Measurements from ENCODE around the gene NEURL1.

The NEURL1 gene

DNA sequence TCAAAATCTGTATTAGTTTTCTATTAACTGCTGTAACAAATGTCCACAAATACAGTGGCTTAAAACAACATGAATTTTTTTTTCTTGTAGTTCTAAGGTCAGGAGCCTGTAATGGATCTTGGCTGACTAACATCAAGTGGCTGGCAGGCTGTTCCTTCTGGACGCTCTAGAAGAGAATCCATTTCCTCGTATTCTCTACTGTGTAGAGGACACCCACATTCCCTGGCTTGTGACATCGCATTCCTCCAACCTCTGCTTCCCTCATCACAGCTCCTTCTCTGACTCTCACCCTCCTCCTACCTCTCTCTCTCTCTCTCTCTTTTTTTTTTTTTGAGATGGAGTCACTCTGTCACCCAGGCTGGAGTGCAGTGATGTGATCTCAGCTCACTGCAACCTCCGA, 30.0 kb upstream of the NEURL1 start:
- H2BK5ac ChIP-seq (ENCODE audit: low read depth, low read length, poor library complexity, severe bottlenecking) = no peak overlapping the region
- H3K9me3 ChIP-seq (ENCODE audit: control insufficient read depth, low read length) = no peaks in the 10 kb centered on the region
- H3K4me1 ChIP-seq (ENCODE audit: control insufficient read depth, insufficient read depth, low read depth, low read length) = peaks cover 7% of the 10 kb centered on the region
- no peak overlapping the region for H2AFZ ChIP-seq (ENCODE audit: low read depth, low read length)
- H3K14ac ChIP-seq (ENCODE audit: low read length in 2 of 2) = no peak overlapping the region
- WGBS = 74% methylated on average over 4 of the region's 4 CpGs
- H2BK15ac ChIP-seq (ENCODE audit: low read depth, poor library complexity, severe bottlenecking) = no peak overlapping the region
- no peak overlapping the region for H3K27ac ChIP-seq (ENCODE audit: low read length, poor library complexity, severe bottlenecking)
- H3K79me1 ChIP-seq (replicated peaks; ENCODE audit: low read length, poor library complexity, severe bottlenecking) = no peaks in the 10 kb centered on the region
- no peak overlapping the region for H3K18ac ChIP-seq (ENCODE audit: low read depth in 1 of 2, low read length in 2 of 2)
- H3K4me3 ChIP-seq (ENCODE audit: insufficient read depth in 1 of 2, low read depth in 1 of 2, low read length in 2 of 2) = no peak overlapping the region
- DNase-seq = peak; percentile 30
- no peak overlapping the region for H3K4me2 ChIP-seq (ENCODE audit: low read length, poor library complexity, severe bottlenecking)
- H2BK120ac ChIP-seq (ENCODE audit: low read depth, low read length) = no peak overlapping the region
- H2BK12ac ChIP-seq (ENCODE audit: low read length in 2 of 2) = no peak overlapping the region
- no peaks in the 10 kb centered on the region for H3K36me3 ChIP-seq (ENCODE audit: control insufficient read depth in 1 of 2, insufficient read depth in 2 of 2, low read depth in 1 of 2, low read length in 2 of 2)
- H3K9ac ChIP-seq (ENCODE audit: low read length) = no peak overlapping the region
- no peak overlapping the region for H3K4ac ChIP-seq (ENCODE audit: low read depth in 1 of 2, low read length in 2 of 2)
- H4K91ac ChIP-seq (ENCODE audit: low read length) = no peak overlapping the region
- H4K8ac ChIP-seq (ENCODE audit: low read length) = no peak overlapping the region
- H3K23ac ChIP-seq (ENCODE audit: low read length in 2 of 2) = no peak overlapping the region
- H2AK5ac ChIP-seq (ENCODE audit: low read length, severe bottlenecking) = no peak overlapping the region
- H3K27me3 ChIP-seq (ENCODE audit: control insufficient read depth in 1 of 2, insufficient read depth in 1 of 2, low read length in 2 of 2) = peaks cover 0 to 14% of the 10 kb centered on the region in 2 experiments

- H2BK5ac ChIP-seq (ENCODE audit: low read depth, low read length, poor library complexity, severe bottlenecking) = no peak overlapping the region
- DNase-seq = no peak
- no peak overlapping the region for H3K4me2 ChIP-seq (ENCODE audit: low read length, poor library complexity, severe bottlenecking)
- peaks cover 7% of the 10 kb centered on the region for H3K4me1 ChIP-seq (ENCODE audit: control insufficient read depth, insufficient read depth, low read depth, low read length)
- peaks cover 0 to 9% of the 10 kb centered on the region in 2 experiments for H3K27me3 ChIP-seq (ENCODE audit: control insufficient read depth in 1 of 2, insufficient read depth in 1 of 2, low read length in 2 of 2)
- H3K23ac ChIP-seq (ENCODE audit: low read length in 2 of 2) = no peak overlapping the region
- no peaks in the 10 kb centered on the region for H3K9me3 ChIP-seq (ENCODE audit: control insufficient read depth, low read length)
- no peaks in the 10 kb centered on the region for H3K79me1 ChIP-seq (replicated peaks; ENCODE audit: low read length, poor library complexity, severe bottlenecking)
- no peak overlapping the region for H2AFZ ChIP-seq (ENCODE audit: low read depth, low read length)
- H4K8ac ChIP-seq (ENCODE audit: low read length) = no peak overlapping the region
- no peak overlapping the region for H4K91ac ChIP-seq (ENCODE audit: low read length)
- no peak overlapping the region for H2BK12ac ChIP-seq (ENCODE audit: low read length in 2 of 2)
- H2AK5ac ChIP-seq (ENCODE audit: low read length, severe bottlenecking) = no peak overlapping the region
- H3K18ac ChIP-seq (ENCODE audit: low read depth in 1 of 2, low read length in 2 of 2) = no peak overlapping the region
- H3K9ac ChIP-seq (ENCODE audit: low read length) = no peak overlapping the region
- H3K4ac ChIP-seq (ENCODE audit: low read depth in 1 of 2, low read length in 2 of 2) = no peak overlapping the region
- no peaks in the 10 kb centered on the region for H3K36me3 ChIP-seq (ENCODE audit: control insufficient read depth in 1 of 2, insufficient read depth in 2 of 2, low read depth in 1 of 2, low read length in 2 of 2)
- no peak overlapping the region for H2BK120ac ChIP-seq (ENCODE audit: low read depth, low read length)
- H3K27ac ChIP-seq (ENCODE audit: low read length, poor library complexity, severe bottlenecking) = no peak overlapping the region
- H3K4me3 ChIP-seq (ENCODE audit: insufficient read depth in 1 of 2, low read depth in 1 of 2, low read length in 2 of 2) = no peak overlapping the region
- H3K14ac ChIP-seq (ENCODE audit: low read length in 2 of 2) = no peak overlapping the region
- H2BK15ac ChIP-seq (ENCODE audit: low read depth, poor library complexity, severe bottlenecking) = no peak overlapping the region
- 93% methylated on average over 11 of the region's 14 CpGs for WGBS
Measured at GRCh38 chr10:103465411-103466179, 27.9 kb upstream of the NEURL1 start.

DNA sequence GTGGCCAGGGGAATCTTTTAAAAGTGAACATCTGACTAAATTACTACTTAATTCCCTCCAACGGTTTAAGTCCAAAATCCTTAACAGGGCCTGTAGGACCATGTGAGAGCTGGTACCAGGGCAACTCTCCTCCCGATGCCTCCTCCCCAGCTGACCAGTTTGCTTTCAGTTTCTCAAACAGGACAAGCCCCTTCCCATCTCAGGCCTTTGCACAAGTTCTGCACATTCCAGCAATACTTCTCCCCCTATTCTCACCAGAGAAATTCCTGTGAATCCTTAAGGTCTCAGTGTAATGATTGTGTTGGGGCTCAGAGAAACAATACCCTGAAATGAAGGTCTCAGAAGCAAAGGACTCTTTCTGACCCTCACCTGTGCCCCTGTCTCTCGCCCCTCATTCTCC, 26.8 kb upstream of the NEURL1 start:
- DNase-seq = peak; percentile 38
- no peak overlapping the region for H2BK5ac ChIP-seq (ENCODE audit: low read depth, low read length, poor library complexity, severe bottlenecking)
- H4K91ac ChIP-seq (ENCODE audit: low read length) = no peak overlapping the region
- no peak overlapping the region for H2BK15ac ChIP-seq (ENCODE audit: low read depth, poor library complexity, severe bottlenecking)
- no peak overlapping the region for H2AK5ac ChIP-seq (ENCODE audit: low read length, severe bottlenecking)
- no peaks in the 10 kb centered on the region for H3K9me3 ChIP-seq (ENCODE audit: control insufficient read depth, low read length)
- H3K18ac ChIP-seq (ENCODE audit: low read depth in 1 of 2, low read length in 2 of 2) = peak overlapping the region in 1 of 2 experiments; percentile 18
- no peaks in the 10 kb centered on the region for H3K36me3 ChIP-seq (ENCODE audit: control insufficient read depth in 1 of 2, insufficient read depth in 2 of 2, low read depth in 1 of 2, low read length in 2 of 2)
- no peak overlapping the region for H3K14ac ChIP-seq (ENCODE audit: low read length in 2 of 2)
- peaks cover 0 to 13% of the 10 kb centered on the region in 2 experiments for H3K27me3 ChIP-seq (ENCODE audit: control insufficient read depth in 1 of 2, insufficient read depth in 1 of 2, low read length in 2 of 2)
- WGBS = 82% methylated on average over 3 of the region's 3 CpGs
- no peak overlapping the region for H3K4ac ChIP-seq (ENCODE audit: low read depth in 1 of 2, low read length in 2 of 2)
- no peak overlapping the region for H3K23ac ChIP-seq (ENCODE audit: low read length in 2 of 2)
- H3K4me3 ChIP-seq (ENCODE audit: insufficient read depth in 1 of 2, low read depth in 1 of 2, low read length in 2 of 2) = no peak overlapping the region
- no peaks in the 10 kb centered on the region for H3K79me1 ChIP-seq (replicated peaks; ENCODE audit: low read length, poor library complexity, severe bottlenecking)
- peak overlapping the region; percentile 32 for H3K27ac ChIP-seq (ENCODE audit: low read length, poor library complexity, severe bottlenecking)
- peaks cover 10% of the 10 kb centered on the region for H3K4me1 ChIP-seq (ENCODE audit: control insufficient read depth, insufficient read depth, low read depth, low read length)
- H3K4me2 ChIP-seq (ENCODE audit: low read length, poor library complexity, severe bottlenecking) = no peak overlapping the region
- no peak overlapping the region for H2BK120ac ChIP-seq (ENCODE audit: low read depth, low read length)
- no peak overlapping the region for H2AFZ ChIP-seq (ENCODE audit: low read depth, low read length)
- H4K8ac ChIP-seq (ENCODE audit: low read length) = no peak overlapping the region
- no peak overlapping the region for H2BK12ac ChIP-seq (ENCODE audit: low read length in 2 of 2)
- no peak overlapping the region for H3K9ac ChIP-seq (ENCODE audit: low read length)

- peaks cover 0 to 13% of the 10 kb centered on the region in 2 experiments for H3K27me3 ChIP-seq (ENCODE audit: control insufficient read depth in 1 of 2, insufficient read depth in 1 of 2, low read length in 2 of 2)
- no peak overlapping the region for H2BK12ac ChIP-seq (ENCODE audit: low read length in 2 of 2)
- DNase-seq = no peak
- 89% methylated on average over 7 of the region's 7 CpGs for WGBS
- no peak overlapping the region for H3K27ac ChIP-seq (ENCODE audit: low read length, poor library complexity, severe bottlenecking)
- H2AFZ ChIP-seq (ENCODE audit: low read depth, low read length) = no peak overlapping the region
- no peak overlapping the region for H3K4me3 ChIP-seq (ENCODE audit: insufficient read depth in 1 of 2, low read depth in 1 of 2, low read length in 2 of 2)
- no peak overlapping the region for H3K4ac ChIP-seq (ENCODE audit: low read depth in 1 of 2, low read length in 2 of 2)
- no peaks in the 10 kb centered on the region for H3K36me3 ChIP-seq (ENCODE audit: control insufficient read depth in 1 of 2, insufficient read depth in 2 of 2, low read depth in 1 of 2, low read length in 2 of 2)
- H2BK5ac ChIP-seq (ENCODE audit: low read depth, low read length, poor library complexity, severe bottlenecking) = no peak overlapping the region
- H3K18ac ChIP-seq (ENCODE audit: low read depth in 1 of 2, low read length in 2 of 2) = no peak overlapping the region
- H3K4me1 ChIP-seq (ENCODE audit: control insufficient read depth, insufficient read depth, low read depth, low read length) = peaks cover 10% of the 10 kb centered on the region
- H3K9ac ChIP-seq (ENCODE audit: low read length) = no peak overlapping the region
- H2BK15ac ChIP-seq (ENCODE audit: low read depth, poor library complexity, severe bottlenecking) = no peak overlapping the region
- no peaks in the 10 kb centered on the region for H3K9me3 ChIP-seq (ENCODE audit: control insufficient read depth, low read length)
- no peak overlapping the region for H4K91ac ChIP-seq (ENCODE audit: low read length)
- no peak overlapping the region for H4K8ac ChIP-seq (ENCODE audit: low read length)
- no peak overlapping the region for H3K23ac ChIP-seq (ENCODE audit: low read length in 2 of 2)
- H3K4me2 ChIP-seq (ENCODE audit: low read length, poor library complexity, severe bottlenecking) = no peak overlapping the region
- H2BK120ac ChIP-seq (ENCODE audit: low read depth, low read length) = no peak overlapping the region
- no peak overlapping the region for H3K14ac ChIP-seq (ENCODE audit: low read length in 2 of 2)
- H2AK5ac ChIP-seq (ENCODE audit: low read length, severe bottlenecking) = no peak overlapping the region
- no peaks in the 10 kb centered on the region for H3K79me1 ChIP-seq (replicated peaks; ENCODE audit: low read length, poor library complexity, severe bottlenecking)
Measured at GRCh38 chr10:103467406-103467805, 26.1 kb upstream of the NEURL1 start.
